ENCODE results near the gene PIK3C2G.

Gene PIK3C2G

DNA sequence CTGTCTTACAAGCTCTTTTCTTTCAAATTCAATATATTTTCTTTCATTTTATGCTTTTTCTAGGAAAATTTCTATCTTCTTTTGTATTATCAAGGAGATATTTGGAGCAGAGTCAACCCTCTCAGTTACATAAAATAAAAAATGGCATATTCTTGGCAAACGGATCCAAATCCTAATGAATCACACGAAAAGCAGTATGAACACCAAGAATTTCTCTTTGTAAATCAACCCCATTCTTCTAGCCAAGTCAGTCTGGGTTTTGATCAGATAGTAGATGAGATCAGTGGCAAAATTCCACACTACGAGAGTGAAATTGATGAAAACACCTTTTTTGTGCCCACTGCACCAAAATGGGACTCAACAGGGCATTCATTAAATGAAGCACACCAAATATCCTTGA lies 20.6 kb downstream of the PIK3C2G start:
- no peak for DNase-seq

DNA sequence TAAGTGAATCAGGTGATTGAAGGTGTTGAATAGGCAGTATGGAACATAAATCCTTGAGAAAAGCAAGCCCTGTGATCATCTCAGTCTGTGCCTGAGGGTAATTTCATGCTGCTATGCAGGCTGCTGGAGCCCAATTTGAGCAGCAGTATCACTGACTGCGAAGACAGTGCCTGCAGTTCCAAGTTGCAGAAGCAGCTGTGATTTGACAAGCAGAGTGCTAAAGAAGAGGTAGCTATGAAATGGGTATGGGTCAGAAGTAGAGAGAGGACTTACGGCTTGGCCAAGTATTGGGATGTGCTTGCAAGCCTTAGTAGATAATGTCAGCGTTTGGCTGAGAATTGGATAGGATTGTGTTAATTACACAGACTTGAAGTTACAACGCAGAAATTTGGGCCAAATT lies 22.5 kb downstream of the PIK3C2G start:
- DNase-seq: no peak

DNA sequence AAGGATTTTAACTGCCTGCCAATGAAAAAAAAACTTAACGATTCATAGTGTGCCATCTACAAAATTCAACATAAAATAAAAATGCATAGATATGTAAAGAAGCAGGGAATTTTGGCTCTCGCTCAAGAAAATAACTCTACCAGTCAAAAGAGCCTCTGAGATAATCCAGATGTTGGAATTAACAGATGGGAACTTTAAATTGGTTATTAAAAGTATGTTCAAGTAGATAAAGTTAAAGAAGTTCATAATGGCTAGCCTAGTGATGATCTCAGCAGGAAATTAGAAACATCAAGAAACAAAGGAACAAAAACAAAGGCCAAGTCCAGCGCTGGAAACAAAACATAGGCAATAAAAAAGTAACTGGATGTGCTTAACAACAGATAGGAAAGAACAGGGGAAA lies 23.1 kb downstream of the PIK3C2G start:
- no peak for DNase-seq

DNA sequence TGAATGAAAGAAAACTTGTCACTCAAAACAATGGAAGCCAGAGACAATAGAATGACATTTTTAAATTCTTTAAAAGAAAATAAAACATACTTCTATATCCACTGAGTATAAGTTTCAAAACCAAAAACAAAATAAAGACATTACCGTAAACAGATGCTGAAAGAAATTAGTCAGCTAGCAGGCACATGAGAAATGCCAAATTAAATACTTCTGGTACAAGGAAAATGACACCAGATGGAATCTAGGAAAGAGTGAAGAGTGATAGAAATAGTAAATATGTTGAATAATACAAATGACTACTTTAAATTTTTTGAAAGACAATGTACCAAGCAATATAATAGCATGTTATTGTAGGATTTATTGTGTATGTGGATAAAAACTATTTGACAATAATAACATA lies 23.8 kb downstream of the PIK3C2G start:
- DNase-seq: no peak

DNA sequence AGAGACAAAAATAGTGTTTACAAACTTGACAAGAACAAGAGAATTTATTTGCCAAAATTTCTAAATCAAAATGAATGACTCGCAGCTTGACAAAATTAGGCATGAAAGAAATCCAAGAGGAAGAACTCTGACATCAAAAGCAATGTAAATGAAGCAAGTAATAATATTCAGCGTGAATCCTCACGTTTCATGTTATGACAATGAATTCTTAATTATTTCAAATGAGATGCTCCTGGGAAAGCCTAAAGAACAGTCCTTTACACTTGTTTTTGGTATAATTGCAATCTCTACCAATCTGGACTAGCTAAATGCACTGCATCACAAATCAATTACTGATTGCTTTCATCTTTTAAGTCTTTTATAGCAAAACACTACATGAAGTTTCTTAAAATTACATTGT lies 29.1 kb downstream of the PIK3C2G start:
- no peak for DNase-seq

DNA sequence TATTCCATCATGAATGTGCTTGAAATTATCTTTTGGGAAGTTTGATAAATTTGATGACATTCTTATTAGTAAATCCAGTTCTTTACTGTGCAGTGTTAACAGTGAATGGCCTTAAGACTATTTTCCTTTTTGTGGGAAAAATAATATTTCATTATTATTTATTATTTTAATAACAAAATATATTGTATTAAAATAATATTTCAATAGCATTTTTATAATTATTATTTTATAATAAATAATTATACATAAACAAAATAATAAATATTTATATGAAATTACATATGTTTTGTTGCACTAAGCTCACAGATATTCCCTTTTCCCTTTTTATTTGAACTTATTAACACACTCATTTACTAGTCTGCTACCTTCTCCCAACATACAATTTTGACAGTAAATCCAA lies 33.6 kb downstream of the PIK3C2G start:
- no peak for DNase-seq

DNA sequence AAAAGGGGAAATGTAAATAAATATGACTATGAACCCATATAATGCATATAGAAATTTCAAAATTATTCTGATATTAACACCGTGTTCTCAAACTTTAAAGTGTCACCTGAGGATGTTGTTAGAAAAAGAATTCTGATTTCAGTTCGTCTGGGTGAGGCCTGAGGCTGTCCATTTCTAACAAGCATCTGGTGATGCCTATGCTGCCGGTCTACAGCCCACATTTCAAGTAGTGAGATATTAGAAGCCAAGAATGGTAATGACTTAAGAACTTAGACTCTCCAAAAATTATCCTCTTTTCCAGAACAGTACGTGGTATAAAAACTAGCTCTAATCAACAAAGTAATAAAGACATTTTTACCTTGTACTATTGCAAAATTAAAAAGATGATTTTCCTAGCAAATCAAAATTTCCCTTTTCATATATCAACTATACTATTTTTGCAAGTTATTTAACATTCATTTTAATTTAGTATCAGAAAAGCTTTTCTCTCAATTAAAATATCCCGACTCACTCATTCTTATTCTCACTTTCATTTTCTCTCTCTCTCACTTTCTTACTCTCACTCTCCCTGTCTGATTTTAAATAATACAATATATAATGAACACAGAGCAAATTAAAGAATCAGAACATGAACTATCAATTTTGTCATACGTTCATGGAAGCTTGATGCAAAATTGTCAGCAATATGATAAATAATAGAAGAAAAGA lies 35.0 kb downstream of the PIK3C2G start:
- DNase-seq: no peak

DNA sequence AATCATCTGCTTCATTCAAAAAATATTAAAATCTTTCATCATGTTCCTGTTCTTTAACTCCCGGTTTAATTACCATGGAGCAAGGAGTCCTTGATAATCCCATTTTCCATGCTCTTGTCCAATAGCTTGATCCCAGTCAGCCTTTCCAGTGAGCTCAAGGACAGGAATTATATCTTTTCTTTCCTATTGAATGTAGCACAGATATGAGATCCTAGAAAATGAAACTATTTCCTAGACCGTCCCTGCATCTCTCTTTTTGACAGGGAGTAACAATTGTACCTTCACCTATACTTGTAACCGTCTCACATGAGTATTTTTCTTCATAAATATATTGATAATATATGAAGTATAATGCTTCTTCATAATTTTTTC lies 35.6 kb downstream of the PIK3C2G start:
- no peak for DNase-seq

DNA sequence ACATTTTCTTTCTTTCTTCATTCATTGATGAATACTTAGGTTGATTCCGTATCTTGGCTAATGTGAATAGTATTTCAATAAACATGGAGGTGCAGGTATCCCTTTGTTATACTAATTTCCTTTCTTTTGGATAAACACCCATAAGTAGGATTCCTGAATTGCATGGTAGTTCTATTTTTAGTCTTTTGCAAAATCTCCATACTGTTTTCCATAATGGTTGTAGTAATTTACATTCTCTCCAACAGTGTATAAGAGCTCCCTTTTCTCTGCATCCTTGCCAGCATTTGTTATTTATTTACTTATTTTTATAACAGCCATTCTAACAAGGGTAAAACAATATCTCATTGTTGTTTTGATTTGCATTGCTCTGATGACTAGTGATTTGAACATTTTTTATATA lies 36.6 kb downstream of the PIK3C2G start:
- DNase-seq: no peak

DNA sequence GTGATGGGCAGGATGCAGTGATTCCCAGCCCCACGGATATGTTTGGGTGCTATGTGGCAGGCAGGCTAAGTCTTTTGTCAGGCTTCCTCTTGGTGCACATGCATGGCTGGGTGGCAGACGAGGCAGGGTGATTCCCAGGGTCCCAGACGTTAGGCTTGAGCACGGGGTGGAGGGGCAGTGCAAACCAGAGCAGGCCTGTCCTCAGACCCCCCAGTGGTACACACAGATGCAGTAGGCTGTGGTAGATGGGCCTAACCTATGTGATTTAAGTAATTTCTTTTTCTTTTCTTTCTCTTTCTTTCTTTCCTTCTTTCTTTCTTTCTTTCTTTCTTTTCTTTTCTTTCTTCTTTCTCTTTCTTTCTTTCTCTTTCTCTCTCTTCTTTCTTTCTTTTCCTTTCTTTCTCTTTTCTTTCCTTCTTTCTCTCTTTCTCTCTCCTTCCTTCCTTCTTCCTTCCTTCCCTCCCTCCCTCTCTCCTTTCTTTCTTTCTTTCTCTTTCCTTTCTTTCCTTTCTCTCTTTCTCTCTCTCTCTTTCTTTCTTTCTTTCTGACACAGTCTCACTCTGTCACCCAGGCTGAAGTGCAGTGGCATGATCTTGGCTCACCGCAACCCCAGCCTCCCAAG lies 41.6 kb downstream of the PIK3C2G start:
- DNase-seq: no peak

DNA sequence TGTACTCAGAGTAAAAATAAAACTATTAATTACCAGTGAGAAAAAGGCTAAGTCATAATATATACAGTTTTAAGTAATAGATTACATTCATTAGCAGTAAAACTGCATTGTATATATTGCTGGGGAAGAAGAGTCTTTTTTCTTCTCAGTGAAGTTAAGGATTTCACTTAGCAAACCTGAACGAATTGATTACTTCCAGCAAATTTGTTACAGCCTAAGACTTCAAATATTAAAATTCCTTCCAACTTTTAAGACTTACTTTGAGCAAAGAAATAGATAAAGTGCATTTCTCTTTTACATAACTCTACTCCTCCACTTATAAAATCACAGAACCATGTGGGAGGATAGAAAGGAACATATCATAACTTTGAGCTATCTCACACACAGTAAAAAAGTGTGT lies 43.3 kb downstream of the PIK3C2G start:
- no peak for DNase-seq

DNA sequence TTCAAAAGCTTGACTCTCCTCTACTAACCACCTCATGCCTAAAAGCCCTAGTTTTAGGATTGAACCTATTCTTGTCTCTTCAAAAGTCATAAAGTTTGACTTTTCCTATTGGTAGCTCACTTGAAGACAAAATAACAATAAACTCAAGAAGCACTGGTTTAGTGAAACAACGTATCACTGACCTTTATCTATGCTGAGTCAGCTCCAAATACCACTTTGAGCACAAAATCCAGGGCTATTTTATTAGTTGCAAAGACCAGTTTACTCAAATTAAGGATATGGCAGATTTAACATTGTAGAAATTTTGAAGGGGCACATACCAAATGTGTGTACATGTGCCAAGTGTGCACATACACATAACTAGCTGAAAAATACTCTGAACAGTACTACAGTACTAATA lies 45.0 kb downstream of the PIK3C2G start:
- no peak for DNase-seq

DNA sequence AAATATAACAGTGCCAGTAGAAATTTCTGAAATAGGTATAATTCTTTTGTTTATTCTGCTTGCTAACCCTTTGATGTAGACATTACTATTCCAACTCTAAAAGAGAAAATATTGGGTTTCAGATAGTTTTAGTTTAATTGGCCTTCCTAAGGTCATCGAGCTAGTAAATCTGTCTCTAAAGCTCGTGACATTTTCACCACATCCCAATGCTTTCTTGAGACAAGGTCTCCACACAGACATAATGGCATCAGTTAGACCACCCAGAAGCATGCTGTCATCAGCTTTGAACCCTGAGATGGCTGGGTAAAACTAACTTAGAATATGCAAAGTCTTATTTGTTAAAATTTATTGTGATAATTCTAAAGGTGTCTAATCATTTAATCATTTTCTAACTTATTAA lies 52.0 kb downstream of the PIK3C2G start:
- DNase-seq: no peak

DNA sequence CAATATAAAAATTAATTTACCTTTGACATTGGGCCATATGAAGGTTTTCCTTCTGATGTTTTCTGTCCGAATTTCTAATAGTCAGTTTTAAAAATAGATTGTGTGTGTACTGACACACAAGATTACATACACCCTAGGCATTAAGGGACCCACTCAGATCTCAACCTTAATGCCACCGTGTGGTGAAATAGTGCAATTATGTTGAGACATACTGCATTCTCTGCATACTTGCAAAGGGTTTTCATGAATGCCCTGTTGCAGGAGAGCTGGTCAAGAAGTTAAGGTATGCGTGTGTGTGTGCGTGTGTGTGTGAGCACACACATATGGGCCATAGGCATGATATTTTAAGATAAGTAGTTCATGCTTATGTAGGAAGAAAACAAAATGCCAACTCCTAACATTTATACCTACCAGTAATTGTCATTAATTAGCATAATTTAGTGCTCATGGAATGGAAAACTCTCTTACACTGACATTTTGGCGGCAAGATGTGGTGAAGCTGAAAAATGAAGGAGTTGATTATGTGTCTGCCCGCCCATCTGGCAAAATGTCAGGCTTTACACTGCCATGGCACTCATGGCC lies 58.8 kb downstream of the PIK3C2G start:
- no peak for DNase-seq

DNA sequence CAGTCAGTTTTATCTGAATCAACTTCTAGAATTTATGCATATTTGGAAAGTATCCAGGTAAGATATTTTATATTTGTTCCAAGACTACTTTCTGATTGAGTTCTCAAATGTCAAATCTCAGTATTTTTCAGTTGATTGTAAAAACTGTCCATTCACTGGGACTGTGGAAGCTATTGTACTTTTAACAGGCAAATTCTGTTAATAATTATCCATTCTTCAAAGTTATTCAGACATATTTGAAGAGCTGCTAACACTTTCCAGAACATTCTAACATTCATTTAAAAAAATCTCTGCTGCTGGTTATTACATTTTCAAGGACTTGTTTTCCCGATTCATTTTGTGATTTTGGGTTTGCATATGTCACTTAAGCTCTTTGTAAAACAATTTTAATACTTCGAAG lies 59.7 kb downstream of the PIK3C2G start:
- DNase-seq: no peak

DNA sequence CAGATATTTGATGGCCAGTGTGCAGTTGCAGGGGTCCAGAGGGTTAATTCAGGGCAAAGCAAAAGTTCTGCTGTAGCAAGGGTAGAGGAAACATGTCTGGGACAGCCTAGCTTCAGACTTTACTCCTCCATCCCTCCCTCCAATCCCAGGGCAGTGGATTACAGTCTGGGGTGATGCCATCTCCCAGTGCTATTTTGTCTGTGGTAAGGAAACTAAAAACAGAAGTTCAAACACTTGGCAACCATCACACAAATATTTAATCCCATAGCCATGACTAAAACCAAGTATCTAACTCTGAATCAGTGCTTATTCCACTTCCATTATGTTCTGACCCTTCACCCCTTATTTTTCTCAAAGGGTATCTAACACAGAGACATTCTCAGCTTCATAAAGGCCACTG lies 61.8 kb downstream of the PIK3C2G start:
- DNase-seq: no peak

DNA sequence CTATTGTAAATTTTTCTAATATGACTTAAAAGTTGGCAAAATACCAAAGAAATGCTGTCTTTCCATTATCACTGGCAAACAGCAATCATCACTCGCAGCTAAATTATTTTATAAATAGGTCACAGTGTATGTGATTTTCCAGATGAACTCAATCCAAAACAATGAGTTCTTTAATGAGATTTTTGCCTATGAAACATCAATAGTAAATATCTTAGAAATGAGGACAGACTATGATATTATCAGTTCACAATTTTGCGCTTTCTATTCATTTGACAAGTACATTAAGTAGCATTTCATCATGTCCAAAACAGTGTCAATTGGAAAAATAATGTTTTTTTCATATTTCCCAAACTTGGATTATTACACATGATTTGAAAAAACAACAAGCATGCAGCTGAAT lies 65.7 kb downstream of the PIK3C2G start:
- no peak for DNase-seq

DNA sequence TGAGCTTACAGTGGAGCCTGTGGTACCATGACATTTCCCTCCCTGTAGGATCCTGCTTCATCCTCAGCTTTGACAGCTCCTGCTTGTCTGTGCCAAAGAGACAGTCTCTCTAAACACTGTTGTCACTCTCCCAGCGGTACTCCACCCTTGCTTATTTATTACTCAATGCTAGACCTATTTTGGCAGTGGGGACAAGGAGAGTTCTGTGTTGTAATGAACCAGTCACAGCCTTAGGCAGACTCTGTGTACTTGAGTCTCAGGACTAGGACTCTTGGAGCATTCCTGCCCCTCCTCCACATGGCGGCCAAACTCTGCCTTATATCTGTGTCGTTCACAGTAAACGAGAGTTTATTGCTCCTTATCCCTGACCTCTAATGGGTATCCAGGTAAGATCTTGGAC lies 70.9 kb downstream of the PIK3C2G start:
- no peak for DNase-seq

DNA sequence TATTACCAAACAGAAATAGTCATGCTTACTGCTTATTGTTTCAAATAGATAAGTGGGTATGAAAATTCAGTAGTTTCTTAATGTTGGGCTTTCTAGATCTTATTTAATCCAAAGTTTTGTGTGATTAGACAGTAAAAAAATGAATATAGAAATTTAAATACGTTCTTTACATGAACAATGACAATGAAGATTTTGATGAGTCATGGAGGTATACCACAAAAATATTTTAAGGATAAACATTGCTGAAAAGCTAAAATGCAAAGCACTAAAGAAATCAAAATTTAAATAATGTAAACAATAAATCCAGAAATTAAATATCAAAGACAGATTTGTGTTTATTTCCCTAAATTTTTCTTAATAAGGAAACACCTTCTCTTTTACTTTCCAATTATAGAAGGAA lies 78.3 kb downstream of the PIK3C2G start:
- no peak for DNase-seq

DNA sequence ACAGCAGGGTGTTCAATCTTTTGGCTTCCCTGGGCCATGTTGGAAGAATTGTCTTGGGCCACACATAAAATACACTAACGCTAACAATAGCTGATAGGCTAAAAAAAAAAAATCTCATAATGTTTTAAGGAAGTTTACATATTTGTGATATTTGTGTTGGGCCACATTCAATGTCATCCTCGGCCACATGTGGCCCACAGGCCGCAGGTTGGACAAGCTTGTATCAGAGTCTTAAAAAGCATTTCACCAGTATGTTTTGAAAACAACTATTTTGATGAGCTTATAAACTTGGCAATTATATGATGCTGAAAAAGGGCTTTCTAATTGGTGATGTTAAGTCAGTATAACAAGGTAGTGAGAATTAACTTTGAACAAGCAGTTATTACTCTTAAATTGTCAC lies 78.9 kb downstream of the PIK3C2G start:
- DNase-seq: no peak

DNA sequence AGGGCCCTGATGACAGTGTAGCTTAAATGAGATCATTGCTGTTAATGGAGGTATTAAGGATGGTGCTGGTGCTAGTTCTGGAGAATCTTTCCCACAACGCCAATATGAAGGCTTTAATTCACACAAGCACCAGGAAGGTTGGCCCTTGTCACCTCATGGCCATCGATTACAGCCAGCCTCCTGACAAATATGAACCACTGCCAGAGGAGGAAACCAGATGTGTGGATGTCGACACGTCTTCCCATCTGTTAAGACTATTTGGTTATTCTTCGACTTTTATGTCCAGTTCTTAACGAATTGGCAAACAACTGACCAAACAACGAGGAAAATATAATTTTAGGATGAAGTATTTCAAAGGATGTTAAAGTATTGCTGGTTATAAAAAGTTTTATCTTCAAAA lies 79.5 kb downstream of the PIK3C2G start:
- DNase-seq: no peak

DNA sequence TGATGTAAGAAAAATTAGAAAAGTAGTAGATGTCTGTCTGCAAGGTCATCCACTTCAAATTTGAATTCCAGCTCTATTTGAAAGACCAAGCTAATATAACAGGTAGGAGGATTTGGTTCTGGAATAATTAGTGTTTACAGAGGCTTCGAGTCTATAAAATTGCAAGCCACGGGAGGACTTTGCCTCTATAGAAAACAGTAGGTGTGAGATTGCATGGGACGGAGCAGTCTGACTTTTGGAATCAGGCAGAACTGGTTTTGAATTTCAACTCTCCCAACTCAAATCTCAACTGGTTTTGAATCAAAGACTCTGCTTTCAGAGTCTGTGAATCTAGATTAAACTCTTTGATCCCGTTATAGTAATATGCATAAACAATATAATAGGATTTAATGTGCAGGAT lies 82.4 kb downstream of the PIK3C2G start:
- no peak for DNase-seq

DNA sequence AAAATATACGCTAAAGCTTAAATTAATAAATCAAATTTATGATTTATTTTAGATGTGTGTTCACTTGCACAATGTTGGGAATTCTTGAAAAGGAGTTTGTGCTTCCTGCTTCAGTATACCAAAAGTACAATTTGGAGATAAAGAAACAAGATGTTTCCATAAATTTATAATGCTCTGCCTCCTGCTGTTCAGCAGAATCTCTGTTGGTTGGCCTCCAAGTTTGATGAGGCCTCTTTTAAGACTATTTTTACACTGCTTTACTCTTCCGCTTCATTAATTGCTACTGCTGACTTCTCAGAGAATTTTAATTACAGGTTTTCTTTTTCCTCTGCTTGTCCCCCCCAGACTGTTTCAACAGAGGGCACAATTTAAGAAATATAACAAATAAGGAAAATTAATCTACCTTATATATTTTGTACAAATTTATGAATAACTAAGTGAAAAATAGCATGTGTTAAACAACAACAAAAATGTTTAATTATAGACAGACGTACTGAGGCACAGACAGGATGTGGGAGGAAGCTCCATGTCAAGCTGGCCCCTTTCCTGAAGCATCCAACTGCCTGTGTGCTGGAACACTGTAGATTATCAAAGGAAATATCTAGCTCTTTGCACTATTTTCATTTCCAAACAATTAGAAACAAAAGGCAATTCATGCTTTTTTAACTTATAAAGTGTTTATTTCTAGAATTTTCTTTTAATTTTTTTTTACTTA lies 83.9 kb downstream of the PIK3C2G start:
- DNase-seq: no peak

DNA sequence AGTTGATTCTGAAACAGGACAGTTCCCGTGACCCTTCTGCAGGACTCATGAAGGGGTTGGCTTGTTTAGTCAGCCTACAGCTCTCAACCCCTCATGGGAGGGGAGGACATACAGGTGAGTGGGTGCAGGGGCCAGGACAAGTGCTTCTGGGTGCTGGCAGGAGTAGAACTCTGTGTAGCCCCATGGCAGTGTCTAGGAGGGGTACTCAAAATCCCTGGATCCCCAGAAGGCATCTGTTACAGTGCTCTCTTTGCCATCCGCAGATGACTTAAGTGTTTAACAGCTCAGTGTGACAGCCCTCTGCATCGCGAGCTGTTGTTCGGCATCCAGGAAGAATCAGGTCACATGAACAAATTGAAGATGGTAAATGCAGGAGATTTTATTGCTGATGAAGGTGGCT lies 91.0 kb downstream of the PIK3C2G start:
- DNase-seq: no peak
